SK-N-DZ (cell line): ENCODE measurements around the gene FNDC3B.

Experiments
- DNase-seq: peaks from one replicate; pipeline ENCODE4 v3.0.0-alpha.2; 2015; ENCODE audit warnings: low spot score

FNDC3B gene

DNA sequence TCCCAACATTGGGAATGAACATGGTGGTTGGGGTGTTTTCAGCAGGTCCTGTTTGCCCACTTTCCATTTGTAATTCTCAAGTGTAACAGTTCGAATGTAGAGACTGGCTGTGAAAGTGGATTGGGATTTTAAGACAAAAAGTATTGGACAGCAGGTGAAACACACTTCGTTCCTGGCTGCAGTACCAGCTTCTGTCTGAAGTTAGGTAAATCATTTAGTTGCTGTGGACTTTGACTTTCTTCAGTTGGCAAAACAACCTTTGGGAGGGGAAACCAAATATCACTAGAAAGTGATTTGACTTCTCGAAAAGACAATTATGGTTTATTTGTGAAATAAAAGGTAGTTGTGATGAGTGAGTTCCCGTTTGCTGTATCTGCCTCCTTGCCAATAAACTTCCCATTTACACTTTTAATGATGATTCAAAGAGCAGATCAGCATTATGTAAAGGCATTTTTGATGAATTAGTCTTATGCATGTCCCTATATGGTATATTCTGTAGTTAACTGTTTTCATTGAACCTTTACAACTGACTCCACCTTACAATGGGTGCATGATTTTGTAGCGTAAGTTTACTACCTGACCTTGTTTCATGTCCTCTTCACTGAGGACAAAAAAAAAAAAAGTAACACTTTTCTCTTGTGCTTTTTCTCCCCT is 34.0 kb downstream of the FNDC3B start:
- DNase-seq, result no peak

DNA sequence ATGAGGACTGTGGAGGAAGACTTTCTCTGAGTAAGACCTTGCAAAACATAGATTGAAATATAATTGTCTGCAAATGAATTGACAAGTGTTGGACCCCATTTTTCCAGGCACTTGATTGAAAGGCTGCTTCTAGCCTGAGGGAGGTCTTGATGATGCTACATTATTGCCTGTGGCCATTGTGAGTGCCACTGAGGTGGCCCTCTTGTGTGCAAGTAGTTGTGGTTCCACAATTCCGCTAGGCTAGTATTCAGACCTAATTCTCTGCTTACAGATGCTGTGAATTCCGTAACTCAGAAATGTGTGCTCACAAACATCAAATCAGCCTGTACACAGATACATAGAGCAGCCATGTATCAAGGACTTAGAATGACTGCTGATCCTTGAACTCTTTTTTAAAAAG is 34.7 kb downstream of the FNDC3B start:
- no peak for DNase-seq

DNA sequence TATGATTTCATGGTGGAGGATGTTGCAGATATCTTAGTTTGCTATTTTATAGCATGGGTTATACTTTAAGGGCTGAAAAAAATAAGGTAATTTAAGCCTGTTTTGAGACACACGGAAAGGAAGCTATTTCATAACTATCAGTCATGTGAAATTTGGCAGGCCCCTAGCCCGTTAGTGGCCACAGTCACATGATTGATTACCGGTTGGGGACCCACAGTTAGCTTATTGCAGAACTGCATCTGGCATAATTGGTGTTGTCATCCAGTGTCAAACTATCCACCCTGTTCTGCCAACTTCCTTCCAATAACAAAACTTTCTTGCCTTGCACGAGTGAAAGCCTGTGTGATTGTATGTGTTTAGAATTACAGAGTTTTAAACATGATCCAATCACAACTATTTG is 35.2 kb downstream of the FNDC3B start:
- no peak for DNase-seq

DNA sequence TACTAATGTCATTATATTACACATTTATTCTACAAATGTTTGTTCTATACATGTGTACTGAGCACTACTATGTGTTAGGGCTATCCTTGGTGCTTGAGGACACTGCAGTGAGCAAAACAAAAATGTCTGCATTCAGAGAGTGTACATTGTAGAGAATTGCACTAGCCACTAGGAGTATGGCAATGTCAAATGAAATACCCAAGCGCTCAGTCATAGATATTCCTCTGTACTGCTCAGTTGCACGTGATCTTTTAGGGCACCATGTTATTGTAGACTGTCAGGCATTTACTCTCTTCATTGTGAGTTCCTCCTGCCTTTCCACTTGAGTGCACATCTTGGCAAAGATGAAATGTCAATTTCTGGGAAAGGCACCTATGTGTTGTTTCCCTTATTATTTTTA is 36.8 kb downstream of the FNDC3B start:
- DNase-seq, result no peak

DNA sequence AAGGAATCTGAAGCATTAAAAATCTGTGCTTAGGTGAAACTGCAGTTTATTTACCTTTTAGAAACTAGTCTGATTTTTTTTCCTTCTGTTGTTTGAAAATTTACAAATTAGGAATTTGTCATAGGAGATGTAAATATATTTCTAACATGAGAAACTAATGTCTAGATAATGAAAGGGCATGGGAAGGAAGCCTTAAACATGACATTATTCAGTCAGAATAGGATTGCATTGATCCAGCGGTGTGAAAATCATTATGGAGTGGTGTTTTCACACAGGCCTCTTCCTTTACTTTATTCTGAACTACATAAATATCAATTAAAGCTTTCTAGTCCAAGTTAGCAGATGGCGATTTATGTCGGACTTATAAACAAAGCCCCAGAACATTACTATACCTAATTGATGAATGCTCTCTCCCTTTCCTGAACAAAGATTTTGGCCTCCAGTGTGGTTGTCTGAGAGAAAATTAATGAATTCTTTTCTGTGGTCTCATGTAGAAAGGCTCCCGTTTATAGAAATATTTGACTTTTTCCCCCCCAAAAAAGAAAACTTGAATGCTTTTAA is 37.9 kb downstream of the FNDC3B start:
- no peak for DNase-seq

DNA sequence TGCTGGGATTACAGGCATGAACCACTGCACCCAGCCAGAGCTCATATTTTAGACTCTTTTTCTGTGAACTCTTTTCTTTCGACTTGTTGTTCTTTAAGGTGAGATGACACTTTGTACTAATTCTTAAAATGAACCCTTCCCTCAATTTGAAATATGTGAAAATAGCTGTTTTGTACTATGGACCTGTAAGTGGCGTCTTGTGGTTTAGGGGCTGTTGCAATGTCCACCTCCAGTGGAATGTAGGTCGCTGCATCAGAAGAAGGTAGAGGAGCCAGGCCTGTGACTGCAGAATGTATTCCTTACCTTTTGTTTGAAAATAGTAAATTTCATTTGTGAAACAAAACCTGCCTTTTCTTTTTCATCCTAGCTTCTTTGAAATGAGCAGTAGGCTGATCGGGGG is 38.9 kb downstream of the FNDC3B start:
- no peak for DNase-seq

DNA sequence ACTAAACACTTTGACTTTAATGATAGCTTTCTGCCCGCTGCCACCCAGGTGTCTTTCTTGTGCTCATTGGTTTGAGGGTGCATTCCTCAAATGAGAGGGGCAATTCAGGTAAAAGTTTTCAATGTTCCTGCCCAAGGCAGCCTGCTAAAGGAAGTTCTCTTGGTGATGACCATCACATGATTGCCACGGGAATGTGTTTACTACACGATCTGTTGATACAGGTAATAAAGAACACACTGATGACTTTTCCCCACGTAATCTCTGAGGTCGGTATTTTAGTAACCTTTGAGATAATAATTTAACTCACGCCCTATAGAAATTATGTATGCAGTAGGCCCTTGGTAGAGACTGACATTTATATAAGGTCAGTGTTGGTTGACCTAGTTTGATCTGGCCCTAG is 39.3 kb downstream of the FNDC3B start:
- no peak for DNase-seq

DNA sequence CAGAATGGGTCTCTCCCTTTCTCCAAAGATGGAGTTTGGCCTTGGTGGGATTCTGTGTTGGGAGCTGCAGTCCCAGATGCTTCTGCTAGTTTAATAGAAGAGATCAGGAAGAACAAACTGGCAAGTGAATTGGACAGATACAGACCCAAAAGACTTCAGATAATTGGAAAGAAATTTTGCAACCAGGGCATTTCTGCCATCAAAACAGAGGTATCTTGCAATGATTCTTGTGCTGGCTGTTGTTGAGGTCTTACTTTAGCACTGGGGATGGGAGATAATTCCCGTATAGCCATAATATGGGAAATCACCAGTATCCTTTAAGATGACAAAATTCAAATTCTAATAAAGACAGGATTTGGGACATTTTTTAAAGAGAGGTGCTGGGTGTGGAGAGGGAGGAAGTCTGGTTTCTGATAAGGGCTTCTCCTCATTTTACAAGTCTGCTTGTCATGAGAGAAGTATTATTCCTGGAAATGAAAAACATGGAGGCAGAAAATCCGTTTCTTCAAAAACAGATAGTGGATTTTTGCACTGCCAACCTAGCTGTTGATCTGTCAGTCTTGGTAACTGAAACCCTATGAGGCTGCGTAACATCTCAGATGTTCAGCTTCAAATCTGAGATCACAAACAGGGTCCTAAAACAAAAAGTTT is 40.1 kb downstream of the FNDC3B start:
- DNase-seq, result no peak

DNA sequence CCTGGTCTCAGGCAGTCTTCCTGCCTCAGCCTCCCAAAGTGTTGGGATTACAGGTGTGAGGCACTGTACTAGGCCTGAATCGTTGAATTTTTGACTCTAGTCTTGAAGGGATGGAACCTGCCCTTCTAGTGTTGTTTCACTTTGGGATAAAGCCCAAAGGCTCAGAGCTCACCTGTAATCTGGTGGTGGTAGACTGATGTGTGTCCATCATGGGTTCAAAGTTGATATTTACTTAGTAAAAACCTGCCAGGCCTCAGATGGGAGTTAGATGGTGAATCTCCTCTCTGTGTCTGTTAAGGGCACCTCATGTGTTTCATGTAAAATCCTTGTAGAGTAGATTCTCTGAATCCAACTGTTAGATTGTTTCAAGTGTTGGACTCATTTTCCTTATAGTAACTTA is 41.1 kb downstream of the FNDC3B start:
- DNase-seq, result no peak

DNA sequence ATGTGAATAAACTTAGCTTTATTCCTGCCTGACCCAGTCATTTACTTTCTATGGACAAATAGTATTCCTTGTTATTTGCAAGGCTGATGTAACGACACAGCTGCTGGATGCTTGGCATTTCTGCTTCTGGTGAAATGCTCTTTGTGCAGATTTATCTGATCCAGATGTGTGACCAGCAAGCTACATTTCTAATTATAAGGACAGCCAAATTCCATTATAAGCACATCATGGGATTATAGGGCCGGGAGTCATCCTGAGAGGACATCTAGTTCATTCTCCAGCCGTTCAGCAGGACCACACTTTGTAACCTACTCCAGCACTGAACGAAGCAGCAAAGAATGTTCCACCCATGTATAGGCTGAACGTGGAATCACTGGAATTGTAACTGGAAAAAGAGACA is 42.9 kb downstream of the FNDC3B start:
- DNase-seq, result peak; percentile 37

DNA sequence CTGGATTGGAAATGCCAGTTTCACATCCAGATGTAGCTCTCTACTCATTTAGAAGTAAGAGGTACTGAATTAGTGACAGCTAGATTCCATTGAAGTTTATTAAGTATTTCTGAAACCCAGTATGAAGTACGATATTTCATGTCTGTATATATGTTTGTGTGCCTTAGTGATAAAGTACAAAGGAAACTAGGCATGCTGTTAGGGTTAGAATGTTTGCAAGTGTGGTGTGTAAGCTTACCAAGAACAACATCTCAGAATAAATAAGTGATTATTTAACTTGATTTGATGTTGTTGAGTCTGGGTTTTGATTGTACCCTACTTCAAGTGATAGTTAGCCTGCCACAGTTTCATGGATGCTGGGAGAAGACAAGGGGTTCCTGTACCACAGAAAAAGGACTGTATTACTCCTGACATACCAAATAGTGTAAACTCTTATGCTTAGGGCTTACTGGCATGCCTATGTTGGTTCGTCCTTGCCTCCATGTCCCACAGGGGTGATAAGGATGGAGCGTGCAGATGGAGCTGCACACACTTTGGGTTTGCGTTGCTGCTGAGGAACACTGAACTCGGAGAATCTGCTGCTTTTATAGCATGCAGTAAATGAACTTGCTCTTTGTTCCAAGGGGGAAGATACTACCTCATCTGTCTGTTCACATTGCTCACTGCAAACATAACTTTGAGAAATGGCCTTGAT is 43.6 kb downstream of the FNDC3B start:
- DNase-seq, result no peak

DNA sequence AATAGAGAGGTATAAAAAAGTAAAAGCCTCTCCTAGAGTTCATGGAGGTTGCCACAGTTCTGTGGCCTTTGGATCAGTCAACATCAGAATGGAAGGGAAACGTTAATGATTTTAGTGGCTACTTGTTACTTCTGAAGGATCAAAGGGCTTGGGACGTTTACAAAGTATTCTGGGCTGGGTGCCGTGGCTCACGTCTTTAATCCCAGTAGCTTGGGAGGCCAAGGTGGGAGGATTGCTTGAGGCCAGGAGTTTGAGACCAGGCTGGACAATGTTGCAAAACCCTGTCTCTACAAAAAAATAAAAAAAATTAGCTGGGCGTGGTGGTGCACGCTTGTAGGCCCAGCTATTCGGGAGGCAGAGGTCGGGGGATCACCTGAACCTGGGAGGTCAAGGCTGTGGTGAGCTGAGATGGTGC is 44.6 kb downstream of the FNDC3B start:
- DNase-seq, result no peak

DNA sequence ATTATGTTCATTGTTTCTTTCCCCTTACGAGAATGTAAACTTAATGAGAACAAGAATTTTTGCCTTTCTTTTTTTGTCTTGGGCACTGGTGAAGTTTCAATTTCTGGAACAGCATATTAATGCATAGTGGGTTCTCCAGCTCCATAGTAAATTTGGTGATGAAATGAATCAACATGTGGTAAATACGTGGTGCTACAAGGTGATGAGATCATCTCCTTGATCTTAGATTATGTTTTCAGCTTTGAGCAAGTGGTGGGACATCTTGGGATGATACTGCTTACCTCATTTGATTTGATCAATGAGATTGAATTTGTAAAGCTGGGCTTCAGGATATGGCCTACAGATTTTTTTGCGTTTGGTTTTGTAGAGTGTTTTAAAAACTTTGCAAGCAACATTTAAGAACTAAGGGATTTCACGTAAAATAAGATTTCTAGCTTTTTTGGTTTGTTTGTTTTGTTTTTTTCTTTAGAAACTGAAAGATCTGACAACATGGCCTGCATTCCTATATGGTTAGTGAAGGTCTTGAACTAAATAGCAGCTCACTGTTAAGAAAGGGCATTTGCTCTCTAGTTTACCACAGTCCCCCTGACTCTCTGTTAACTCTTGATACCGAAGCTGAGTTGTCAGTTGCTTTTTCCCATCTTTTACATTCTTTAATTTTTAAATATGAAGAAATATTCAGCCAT is 45.6 kb downstream of the FNDC3B start:
- no peak for DNase-seq

DNA sequence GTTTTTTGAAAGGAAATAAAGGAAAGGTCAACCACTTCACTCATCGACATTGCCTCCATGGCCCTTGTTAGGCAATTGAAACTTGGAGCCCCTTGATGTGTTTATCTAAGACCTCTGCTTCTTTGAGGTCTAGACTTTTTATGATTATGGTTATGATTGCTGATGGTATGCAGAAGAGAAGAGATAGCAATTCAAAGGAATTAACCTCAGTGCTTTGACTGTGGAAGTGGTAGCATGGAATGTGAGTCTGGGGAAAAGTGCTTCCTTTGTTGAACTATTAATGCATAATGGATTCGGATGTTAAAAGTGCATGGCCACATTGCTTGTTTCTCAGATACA is 46.1 kb downstream of the FNDC3B start:
- DNase-seq, result no peak

DNA sequence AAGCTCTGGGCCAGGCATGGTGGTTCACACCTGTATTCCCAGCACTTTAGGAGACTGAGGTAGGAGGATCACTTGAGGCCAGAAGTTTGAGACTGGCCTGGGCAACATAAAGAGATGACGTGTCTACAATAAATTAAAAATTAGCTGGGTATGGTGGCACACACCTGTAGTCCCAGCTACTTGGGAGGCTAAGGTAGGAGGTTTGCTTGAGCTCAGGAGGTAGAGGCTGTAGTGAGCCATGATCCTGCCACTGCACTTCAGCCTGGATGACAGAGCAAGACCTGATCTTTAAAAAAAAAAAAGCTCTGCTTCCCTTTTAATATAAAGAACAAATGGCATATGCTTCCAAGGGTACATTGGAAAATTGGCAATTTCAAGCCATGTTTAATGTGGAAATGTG is 46.7 kb downstream of the FNDC3B start:
- no peak for DNase-seq

DNA sequence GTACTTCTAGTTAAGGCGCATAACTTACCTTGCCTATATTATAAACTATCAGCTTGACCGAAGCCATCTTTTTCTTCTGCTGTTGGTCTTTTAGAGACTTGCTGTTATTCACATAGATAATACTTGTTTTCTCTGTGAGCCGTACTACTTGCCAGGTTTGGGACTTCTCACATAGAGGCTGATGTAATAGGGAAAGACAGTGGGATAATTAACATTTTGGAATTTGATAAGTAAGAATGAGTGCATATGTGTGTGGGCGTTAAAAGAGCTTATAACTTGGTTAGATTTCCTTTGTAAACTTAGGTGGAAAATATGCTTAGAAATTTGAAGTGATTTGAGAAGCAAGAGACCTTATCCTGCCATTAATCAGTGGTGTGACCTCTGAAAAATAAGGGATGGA is 47.8 kb downstream of the FNDC3B start:
- DNase-seq, result no peak

DNA sequence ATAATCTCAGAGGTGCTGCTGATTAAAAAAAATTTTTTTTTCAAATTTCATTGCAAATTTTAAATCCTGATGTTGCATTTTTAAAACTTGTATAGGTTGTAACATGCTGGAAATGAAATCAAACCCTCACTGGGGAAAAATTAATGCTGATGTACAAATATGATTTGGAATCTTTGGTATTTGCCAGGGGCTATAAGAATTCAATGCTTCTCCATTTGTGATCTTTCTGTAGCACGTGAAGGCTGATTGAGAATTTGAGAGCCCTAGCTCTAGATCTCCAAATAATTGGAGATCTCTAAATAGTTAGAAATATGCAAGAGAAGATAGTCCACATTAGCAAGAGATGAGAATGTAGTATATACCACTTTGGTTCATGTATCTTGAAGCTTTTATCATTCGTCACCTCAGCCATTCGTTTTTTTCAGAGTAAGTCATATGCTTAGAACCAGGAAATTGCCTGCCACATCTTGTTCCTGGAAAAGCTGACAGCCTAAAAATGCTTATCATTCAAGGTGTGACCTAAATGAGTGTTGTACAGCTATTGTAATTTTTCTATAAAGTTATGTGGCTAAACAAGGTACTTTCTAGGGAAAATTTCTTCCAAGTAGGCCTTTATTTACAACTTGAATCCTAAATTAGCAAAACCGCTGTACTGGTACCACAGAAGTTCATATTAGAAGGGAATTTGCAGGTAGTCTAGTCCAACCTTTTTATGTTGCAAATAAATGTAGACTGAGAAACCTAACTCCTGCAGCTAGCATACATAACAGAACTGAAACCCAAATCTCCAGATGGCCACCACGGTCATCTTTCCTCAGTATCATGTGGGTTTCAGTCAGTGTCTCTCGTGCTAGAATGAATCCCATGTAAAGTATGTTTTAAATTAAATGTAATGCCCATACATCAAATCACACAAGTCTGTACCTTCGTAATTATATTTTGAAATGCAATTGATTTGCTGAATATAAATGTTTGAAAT is 48.5 kb downstream of the FNDC3B start:
- no peak for DNase-seq

DNA sequence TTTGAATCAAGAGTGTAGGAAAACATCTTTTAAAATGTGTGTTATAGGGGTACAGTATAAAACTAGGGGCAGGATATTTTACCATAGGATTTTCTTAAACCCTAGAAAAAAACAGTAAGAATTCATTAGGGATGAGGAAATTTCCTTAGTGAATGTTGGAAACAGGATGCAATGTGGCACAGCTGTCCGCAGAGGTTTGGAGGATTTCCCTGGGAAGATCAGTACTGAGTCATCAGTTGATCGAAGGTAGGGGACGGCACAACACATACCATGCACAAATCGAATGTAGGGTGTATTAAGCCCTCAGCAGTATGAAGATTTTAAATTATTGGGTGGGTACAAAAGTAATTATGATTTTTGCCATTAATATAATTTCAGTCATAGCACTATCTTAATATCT is 49.9 kb downstream of the FNDC3B start:
- no peak for DNase-seq

DNA sequence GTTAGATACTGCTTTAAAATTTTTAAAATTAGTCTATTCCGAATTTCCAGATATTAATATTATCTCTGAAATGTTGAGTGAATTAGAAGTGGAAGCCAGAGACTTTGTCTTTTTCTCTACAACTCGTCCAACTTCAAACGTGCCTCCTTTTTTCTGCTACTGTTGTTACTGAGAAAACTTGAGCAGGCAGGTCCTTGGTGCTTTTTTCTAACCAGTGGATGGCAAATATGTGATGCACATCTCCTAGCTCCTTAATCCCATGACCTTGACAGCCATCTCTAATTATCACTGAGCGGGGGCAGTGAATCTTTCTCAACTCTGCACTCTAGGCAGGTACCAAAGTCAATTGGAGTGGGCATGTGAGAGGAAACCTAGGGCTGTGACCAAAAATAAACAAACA is 50.7 kb downstream of the FNDC3B start:
- DNase-seq, result no peak

DNA sequence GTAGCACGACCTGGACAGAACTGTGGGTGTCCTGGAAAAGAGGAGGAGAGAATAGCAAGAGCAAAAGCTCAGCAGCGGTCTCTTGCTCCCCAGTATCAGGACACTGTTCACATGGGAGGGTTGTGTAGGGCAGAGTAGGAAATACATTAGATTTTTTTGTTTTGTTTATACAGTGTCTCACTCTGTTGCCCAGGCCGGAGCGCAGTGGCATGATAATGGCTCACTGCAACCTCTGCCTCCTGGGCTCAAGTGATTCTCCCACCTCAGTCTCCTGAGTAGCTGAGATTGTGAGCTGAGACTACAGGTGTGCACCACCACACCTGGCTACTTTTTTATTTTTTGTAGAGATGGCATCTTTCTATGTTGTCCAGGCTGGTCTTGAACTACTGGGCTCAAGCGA is 53.3 kb downstream of the FNDC3B start:
- no peak for DNase-seq
